GM04503 (cell line): Measurements from ENCODE around the gene MSX2.

Experiments
- DNase-seq: peaks from one replicate; pipeline ENCODE4 v3.0.0-alpha.2; 2012; ENCODE audit warnings: low read depth

MSX2 gene

GRCh38 chr5:174724484-174725260 is at the start of gene MSX2:
MSX2 (plus strand) TSS chr5:174724582; CDS start chr5:174724660, 78 bp downstream.
- DNase-seq: no peak

- DNase-seq: no peak
Measured at GRCh38 chr5:174675110-174675509, 49.3 kb upstream of the MSX2 start.

- DNase-seq: no peak
Measured at GRCh38 chr5:174675916-174676315, 48.5 kb upstream of the MSX2 start.

GRCh38 chr5:174678107-174678506 is 46.3 kb upstream of the MSX2 start:
- DNase-seq: no peak

GRCh38 chr5:174680901-174681565 is 43.3 kb upstream of the MSX2 start:
- no peak for DNase-seq

GRCh38 chr5:174687503-174687902 is 36.9 kb upstream of the MSX2 start:
- no peak for DNase-seq

GRCh38 chr5:174688441-174689354 is 35.7 kb upstream of the MSX2 start:
- DNase-seq: no peak

- no peak for DNase-seq
Measured at GRCh38 chr5:174690271-174690670, 34.1 kb upstream of the MSX2 start.

- DNase-seq: no peak
Measured at GRCh38 chr5:174692381-174692780, 32.0 kb upstream of the MSX2 start.

- DNase-seq: no peak
Measured at GRCh38 chr5:174692982-174693422, 31.4 kb upstream of the MSX2 start.

GRCh38 chr5:174693697-174694385 is 30.5 kb upstream of the MSX2 start:
- DNase-seq: no peak

- no peak for DNase-seq
Measured at GRCh38 chr5:174694611-174695010, 29.8 kb upstream of the MSX2 start.

- DNase-seq: no peak
Measured at GRCh38 chr5:174698156-174698555, 26.2 kb upstream of the MSX2 start.

- DNase-seq: no peak
Measured at GRCh38 chr5:174699131-174699530, 25.3 kb upstream of the MSX2 start.

GRCh38 chr5:174706997-174707572 is 17.3 kb upstream of the MSX2 start:
- DNase-seq: no peak

- DNase-seq: no peak
Measured at GRCh38 chr5:174707671-174708070, 16.7 kb upstream of the MSX2 start.

- DNase-seq: no peak
Measured at GRCh38 chr5:174708476-174709207, 15.7 kb upstream of the MSX2 start.

- no peak for DNase-seq
Measured at GRCh38 chr5:174714751-174715150, 9.6 kb upstream of the MSX2 start.

- DNase-seq: no peak
Measured at GRCh38 chr5:174715804-174716203, 8.6 kb upstream of the MSX2 start.

GRCh38 chr5:174717826-174718455 is 6.4 kb upstream of the MSX2 start:
- DNase-seq: no peak
